ENCODE results near the gene MSANTD1.

The MSANTD1 gene

DNA sequence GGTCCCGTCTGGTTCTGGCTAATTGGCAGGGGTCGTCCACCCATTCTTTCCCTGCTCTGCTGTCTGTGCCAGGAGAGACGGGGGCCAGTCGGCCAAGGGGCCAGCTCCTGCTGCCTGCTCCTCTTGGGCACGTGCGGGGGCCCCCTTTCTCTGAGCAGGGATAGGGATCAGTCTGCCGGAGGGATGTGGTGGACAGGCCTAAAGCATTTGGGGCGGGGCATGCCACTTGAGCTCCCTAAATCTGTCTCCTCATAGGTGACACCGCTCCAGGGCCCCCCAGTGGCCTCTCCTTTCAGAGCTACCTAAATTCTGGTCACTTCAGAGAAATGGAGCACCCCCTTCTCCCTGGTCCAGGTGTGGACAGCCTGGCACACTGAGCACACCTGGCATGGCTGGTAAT is 4.2 kb upstream of the MSANTD1 start:
- no peak for TF ChIP-seq ZFX (IDR thresholded peaks at IDR 0.05)
- TF ChIP-seq CTCF (conservative IDR thresholded peaks at IDR 0.05) = no peak
- no peak overlapping the region for H3K27ac ChIP-seq

DNA sequence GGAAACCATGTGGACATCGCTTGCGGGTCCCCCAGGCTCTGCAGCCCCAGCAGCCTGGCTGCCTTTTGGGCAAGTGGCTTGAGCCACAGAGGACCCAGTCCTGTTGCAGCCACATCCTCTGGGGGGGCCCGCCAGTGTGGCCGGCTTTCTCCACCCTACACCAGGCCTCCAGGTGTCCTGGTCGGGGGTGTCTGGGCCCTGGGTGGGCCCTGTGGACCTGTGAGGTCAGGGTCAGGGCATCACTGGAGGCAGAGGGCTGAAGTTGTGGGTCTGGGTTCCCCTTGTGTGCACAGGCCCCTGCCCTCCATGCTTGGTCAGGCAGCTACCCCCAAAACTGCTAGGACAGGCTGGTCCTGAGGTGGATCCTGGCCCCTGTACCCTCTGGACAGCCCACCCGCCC is 3.3 kb upstream of the MSANTD1 start:
- no peak overlapping the region for H3K27ac ChIP-seq
- no peak for TF ChIP-seq ZFX (IDR thresholded peaks at IDR 0.05)
- no peak for TF ChIP-seq CTCF (conservative IDR thresholded peaks at IDR 0.05)

- TF ChIP-seq ZFX (IDR thresholded peaks at IDR 0.05) (no peak), CTCF (conservative IDR thresholded peaks at IDR 0.05) (no peak)
Observed at GRCh38 chr4:3246458-3247398, 2.2 kb upstream of the MSANTD1 start.

DNA sequence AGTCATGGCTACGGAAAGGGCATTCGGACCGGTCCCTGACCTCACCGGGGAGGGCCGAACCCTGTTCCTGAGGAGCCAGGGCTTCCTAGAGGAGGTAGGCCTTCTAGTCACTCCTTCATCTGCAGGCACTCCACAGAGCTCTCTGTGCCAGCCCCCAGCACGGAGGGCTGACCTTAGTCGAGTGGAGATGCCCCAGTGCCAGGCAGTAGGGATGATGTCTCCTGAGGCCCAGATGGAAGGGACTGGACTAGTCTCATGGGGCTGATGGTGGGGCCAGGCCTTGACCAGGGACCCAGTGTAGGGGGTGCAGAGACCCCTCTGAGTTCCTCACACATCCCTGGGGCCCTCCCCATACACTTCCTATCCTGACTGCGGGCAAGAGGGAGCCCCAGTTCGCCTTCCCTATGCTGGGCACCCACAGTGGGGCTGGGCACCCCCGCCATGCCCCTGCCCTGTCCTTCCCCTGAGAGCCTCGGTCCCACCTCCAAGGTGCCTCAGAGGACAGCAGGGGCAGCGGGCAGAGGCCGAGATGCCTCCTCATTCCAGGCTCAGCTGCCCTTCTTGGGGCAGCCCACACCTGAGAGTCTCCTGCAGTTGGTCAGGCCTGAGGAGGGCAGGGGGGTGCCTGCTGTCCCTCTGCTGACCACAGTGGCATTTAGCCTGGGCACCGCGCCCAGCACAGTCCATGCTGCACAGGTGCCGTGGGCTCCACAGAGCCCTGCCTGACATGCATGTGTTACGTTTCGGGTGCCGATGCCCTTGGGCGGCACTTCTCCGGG is 1.4 kb upstream of the MSANTD1 start:
- no peak overlapping the region for H3K27ac ChIP-seq
- TF ChIP-seq CTCF (conservative IDR thresholded peaks at IDR 0.05) = no peak

More at GRCh38 chr4:3246458-3247398, 2.2 kb upstream of the MSANTD1 start:
- H3K27ac ChIP-seq = no peak overlapping the region

DNA sequence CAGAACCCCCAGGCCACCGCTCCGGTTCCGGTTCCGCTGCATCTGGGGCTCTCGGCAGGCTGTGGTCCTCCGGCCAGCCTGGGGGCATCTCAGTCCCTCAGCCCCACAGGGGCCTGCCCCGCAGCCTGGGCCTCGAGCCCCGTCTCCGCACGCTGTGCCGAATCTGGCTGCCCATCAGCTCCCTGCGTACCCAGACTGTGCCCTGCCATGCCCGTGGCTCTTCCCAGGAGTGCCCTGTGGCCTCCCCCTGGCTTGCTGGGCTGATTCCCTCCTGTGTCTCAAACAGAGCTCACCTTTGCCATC is 830 bp upstream of the MSANTD1 start:
- TF ChIP-seq CTCF (conservative IDR thresholded peaks at IDR 0.05) (no peak), ZFX (IDR thresholded peaks at IDR 0.05) (no peak)
- H3K27ac ChIP-seq = no peak overlapping the region

DNA sequence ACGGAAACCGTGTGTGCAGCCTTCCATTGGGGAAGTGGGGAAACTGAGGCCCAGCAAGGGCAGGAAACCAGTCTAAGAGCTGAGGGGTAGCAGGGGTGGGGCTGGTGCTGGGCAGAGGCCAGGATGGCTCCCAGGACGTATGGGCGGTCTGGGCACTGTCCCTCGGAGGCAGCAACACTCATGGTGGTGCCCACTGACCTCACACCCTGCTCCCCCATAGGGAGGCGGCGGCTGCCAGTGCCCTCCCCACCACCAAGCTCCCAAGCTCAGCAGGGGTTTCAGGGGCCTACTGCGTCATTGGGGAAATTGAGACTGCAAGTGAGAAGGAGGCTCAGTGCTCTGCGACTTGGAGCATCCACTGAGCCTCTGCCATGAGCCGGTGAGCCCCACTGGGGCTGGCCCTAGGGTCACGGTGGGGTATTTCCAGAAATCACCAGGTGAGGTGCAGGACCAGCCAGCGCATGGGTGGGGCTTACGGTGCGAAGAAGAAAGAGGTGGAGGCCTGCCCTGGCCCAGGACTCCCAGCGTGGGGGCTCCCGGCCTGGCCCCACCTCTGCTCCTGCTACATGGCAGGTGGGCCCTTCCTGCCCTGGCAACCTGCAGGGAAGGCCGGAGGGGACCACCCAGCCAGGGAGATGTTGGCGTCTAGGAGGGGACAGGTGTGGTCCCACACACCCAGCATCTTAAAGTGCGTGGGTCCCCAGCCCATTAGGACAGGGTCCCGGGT is 915 bp downstream of the MSANTD1 start:
- no peak overlapping the region for H3K27ac ChIP-seq
- TF ChIP-seq ZFX (IDR thresholded peaks at IDR 0.05) = no peak
- TF ChIP-seq CTCF (conservative IDR thresholded peaks at IDR 0.05) = no peak

Measured in C4-2B (cell line).